ENCODE measurements around the gene CROCC2.
A peak's percentile ranks its signal among the peaks of the same experiment; 100 is the strongest.

Gene CROCC2

DNA sequence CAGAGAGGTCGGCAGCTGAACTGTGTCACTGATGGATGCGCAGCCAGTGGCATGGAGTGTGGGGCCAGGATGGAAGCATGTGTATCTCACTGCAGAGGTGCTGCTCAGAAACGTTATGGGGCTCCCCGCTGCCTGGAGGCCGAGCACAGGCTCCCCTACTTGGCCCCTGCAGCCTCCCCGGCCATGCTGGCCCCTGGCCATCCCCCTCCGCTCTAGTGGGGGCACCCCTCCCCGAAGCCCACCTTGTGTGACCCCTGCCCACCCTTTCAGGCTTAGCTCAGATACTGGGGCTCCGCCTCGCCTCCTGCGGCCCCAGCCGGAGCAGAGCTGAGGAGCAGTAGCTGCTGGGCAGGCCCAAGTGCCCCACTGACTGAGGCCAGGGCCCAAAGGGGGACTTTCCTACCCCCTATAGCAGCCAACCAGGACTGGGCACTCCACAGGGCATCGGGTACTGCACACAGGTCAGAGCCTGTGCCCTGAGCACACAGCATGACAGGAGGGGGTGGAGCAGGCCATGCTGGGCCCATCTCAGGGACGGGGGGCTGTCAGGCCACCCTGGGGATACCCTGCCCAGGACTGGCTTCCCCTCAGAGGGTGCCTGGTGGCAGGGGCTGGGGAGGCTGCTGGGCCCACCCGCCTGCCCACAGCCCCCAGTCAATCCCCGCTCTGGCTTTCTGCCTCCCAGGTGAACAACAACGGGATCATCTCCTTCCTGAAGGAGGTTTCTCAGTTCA is 123.6 kb downstream of the CROCC2 start:
- DNase-seq, result no peak

- no peak for DNase-seq
Observed at GRCh38 chr2:241030333-241030680, 124.2 kb downstream of the CROCC2 start.

GRCh38 chr2:241030883-241031282 is 124.7 kb downstream of the CROCC2 start:
- no peak for DNase-seq

- DNase-seq, result no peak
Observed at GRCh38 chr2:241031436-241032165, 125.5 kb downstream of the CROCC2 start.

GRCh38 chr2:241033336-241033987 is 127.3 kb downstream of the CROCC2 start:
- no peak for DNase-seq

DNA sequence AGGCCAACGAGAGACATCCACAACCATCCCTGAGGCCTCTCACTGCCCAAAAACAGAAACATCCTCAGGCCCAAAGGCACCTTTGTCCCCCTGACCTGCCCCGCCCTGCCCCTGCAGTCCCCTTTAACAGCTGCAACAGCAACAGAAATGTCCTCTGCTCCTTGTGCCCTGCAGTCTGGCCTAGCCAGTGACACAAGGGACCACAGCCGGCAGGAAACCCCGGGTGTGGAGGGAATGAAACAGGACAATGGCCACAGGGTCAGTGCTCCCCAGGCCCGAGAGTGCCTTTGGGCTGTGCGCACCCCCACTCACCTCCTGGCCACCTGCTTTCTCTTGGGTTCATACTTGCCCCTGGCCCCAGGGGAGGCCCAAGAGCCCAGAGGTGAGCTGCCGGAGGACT is 127.9 kb downstream of the CROCC2 start:
- no peak for DNase-seq

DNA sequence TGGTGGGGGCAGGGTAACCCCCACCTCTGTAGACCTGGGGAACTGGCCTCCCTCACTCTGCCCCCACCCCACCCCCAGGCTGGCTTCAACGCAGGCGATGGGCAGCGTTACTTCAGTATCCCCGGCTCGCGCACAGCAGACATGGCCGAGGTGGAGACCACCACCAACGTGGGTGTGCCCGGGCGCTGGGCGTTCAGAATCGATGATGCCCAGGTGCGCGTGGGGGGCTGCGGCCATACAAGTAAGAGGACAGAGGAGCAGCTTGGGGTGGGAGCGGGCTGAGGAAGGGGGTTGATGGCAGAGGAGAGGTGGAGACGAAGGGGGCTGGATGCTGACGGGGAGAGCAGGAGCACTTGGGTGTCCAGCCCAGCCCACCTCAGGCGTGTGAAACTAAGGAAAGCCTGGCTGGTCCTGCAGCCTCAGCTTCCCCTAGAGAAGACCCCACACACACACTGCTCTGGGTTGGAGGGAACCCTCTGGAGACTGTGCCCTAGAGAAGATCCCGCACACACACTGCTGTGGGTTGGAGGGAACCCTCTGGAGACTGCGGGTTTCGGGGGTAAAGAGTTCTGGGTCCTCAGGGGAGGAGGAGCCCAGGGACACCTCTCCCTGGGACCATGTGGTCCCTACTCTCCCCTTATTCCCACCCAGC is 128.5 kb downstream of the CROCC2 start:
- no peak for DNase-seq

- DNase-seq, result no peak
Observed at GRCh38 chr2:241035142-241035817, 129.1 kb downstream of the CROCC2 start.

- DNase-seq, result peak in 1 of 2 experiments; percentile 22
Observed at GRCh38 chr2:241035818-241036396, 129.8 kb downstream of the CROCC2 start.

GRCh38 chr2:241036397-241036963 is 130.3 kb downstream of the CROCC2 start:
- DNase-seq, result no peak

- no peak for DNase-seq
Observed at GRCh38 chr2:241036964-241037421, 130.9 kb downstream of the CROCC2 start.

DNA sequence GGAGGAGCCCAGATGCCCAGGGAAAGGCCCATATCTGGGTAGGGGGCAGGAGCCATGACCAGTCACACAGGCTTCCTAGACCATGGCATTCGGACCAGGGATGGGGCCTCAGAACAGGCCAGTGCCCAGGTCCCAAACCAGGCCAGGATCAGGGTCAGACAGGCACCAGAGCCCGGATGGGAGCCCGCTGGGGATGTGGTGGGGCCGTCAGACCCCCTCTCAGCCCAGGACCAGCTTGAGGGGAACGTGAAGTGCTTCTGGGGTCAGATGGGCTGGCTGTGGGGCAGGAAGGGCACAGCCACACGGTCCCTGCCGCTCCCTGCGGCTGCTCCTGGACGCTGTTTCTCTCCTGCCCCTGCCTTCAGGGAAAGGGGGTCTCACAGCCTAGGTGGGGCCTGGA is 131.4 kb downstream of the CROCC2 start:
- DNase-seq, result no peak

DNA sequence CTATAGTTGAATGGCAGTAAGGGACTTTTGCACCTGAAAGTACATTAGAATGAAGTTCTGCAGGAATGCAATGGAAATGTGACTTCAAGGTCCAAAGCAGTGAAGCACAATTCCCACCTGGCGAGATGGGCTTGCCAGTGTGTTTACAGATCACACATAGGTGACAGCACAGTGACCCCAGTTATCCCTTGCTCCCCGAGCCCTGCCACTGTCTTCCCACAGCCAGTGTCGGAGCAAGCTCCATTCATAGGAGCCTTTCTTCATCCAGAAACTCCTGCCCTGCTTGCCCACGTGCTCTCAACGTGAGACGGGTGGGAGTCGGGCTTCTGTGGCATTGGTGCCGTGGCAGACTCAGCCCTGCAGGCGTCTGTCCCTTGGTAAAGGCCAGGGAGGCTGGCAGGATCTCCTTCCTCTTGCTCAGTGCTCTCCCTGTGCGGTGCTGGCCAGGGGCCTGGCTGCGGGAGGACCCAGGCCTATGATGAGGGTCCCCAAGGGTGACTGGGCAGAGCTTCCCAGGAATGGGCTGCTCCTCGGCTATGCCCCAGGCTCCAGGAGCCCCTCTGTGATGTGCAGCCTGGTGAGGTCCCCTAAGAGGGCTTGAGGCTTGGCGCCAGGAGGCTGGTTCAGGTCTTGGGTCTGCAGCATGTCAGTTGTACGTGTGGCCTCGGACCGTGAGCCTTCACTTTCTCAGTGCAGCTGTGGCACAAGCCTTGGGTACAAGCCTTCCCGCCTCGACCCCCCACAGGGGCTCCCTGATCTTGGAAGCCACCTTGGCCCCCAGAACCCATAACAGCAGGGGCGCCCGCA is 132.4 kb downstream of the CROCC2 start:
- no peak for DNase-seq

DNA sequence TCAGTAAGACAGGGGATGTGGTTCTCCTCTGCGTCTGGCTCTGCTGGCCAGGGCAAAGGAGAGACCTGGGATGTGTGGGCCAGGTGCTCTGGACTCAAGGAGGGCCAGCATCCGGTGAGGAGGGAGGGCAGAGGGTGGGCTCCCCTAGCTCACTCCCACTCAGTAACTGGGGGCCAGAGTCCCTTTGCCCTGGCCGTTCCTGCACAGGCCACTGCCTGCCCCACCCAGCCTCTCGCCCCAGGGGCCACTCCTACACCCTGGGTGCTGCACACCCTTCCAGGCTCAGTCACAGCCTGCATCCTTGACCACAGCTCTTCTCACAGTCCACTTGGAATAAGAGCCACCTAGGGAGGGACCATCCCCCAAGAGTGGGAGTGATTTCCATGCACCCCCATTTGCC is 133.3 kb downstream of the CROCC2 start:
- no peak for DNase-seq

- no peak for DNase-seq
Observed at GRCh38 chr2:241040081-241040803, 134.1 kb downstream of the CROCC2 start.

DNA sequence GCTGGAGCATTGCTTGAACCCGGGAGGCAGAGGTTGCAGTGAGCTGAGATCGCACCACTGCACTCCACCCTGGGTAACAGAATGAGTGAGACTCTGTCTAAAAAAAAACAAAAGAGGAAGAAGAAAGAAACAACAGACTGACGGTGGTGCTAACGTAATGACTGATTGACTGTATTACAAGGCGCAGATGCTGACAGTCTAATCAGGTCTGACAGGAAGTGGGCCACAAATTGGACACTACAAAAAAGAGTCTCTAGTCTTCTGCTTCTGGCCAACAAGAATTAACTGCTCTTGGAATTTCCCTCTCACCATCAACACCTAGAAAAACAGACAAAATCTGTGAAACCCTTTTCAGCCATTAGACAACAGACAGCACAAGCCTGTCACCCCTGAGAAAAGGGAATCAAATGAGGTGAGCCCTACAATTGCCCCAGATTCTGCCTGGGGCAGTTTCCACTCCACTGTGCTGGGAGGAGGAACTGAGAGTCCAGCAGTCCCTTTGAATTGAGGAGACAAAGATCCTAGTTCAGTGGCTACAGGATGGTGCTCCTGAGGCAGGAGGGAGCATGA is 135.5 kb downstream of the CROCC2 start:
- no peak for DNase-seq
